ENCODE data around the gene ST3GAL4.

DNA sequence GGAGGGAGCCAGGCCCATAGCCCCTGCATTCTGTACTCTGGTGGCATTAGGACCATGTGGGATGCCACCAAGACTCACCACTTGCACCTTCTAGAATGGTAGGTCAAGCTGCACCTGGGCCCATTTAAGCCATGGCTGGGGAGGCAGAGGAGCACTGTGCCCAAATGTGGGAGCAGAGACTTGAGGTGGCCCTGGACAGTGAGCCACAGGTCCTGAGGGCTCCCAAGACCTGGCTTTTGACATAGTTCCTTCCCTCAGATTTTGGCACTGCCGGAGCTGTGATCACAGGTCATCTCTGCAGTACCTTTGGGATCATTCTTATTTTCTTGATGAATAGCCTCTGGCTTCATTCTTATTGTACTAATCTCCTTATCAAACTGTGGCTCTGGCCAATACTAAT is 43.2 kb downstream of the ST3GAL4 start:
- TF ChIP-seq EP300 (IDR thresholded peaks at IDR 0.05; ENCODE audit: borderline replicate concordance) (no peak), RAD21 (IDR thresholded peaks at IDR 0.05; ENCODE audit: low read depth) (no peak), NFIC (IDR thresholded peaks at IDR 0.05) (no peak), TCF12 (IDR thresholded peaks at IDR 0.05; ENCODE audit: low read depth) (no peak), CREB1 (IDR thresholded peaks at IDR 0.05; ENCODE audit: low read depth) (no peak)
- TF ChIP-seq, protein P1, sequence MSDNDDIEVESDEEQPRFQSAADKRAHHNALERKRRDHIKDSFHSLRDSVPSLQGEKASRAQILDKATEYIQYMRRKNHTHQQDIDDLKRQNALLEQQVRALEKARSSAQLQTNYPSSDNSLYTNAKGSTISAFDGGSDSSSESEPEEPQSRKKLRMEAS (IDR thresholded peaks at IDR 0.05) = no peak
- TF ChIP-seq, protein P2, sequence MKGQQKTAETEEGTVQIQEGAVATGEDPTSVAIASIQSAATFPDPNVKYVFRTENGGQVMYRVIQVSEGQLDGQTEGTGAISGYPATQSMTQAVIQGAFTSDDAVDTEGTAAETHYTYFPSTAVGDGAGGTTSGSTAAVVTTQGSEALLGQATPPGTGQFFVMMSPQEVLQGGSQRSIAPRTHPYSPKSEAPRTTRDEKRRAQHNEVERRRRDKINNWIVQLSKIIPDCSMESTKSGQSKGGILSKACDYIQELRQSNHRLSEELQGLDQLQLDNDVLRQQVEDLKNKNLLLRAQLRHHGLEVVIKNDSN (IDR thresholded peaks at IDR 0.05) = no peak

Measured in Ishikawa (cell line).